ENCODE data around the gene FGF11.

The FGF11 gene

GRCh38 chr17:7432296-7432695 is 7.0 kb upstream of the FGF11 start:
- ChIA-PET CTCF (interaction anchor here (0.8 to 1.9 kb wide), 2 partner anchors 77 to 129 kb away, joined by 3 to 7 read pairs; partner anchors contain the start of genes SENP3 and TMEM95), POLR2A (no interaction called here)
- TF ChIP-seq CTCF (IDR thresholded peaks at IDR 0.05; ENCODE audit: insufficient read depth, low read length, missing control alignments) = no peak
- no peak overlapping the region for H3K4me3 ChIP-seq (ENCODE audit: low read depth, low read length)
- DNase-seq (ENCODE audit: low read depth, low spot score) = no peak

GRCh38 chr17:7435676-7436555 is 3.4 kb upstream of the FGF11 start:
- ChIA-PET POLR2A (interaction anchor here (0.5 to 2.9 kb wide), 7 partner anchors 22 to 49 kb away, joined by 3 to 19 read pairs (median 4); partner anchors contain the start of genes PLSCR3, POLR2A, TMEM256 and ZBTB4), CTCF (interaction anchor here (1.1 to 5.3 kb wide), 24 partner anchors 11 to 158 kb away, joined by 3 to 62 read pairs (median 6); partner anchors contain the start of genes CHRNB1, NLGN2, PLSCR3 and SENP3)
- DNase-seq (ENCODE audit: low read depth, low spot score) = no peak
- H3K4me3 ChIP-seq (ENCODE audit: low read depth, low read length) = peak overlapping the region; percentile 56
- TF ChIP-seq CTCF (IDR thresholded peaks at IDR 0.05; ENCODE audit: insufficient read depth, low read length, missing control alignments) = no peak

GRCh38 chr17:7436556-7437368 is 2.5 kb upstream of the FGF11 start:
- CTCF ChIA-PET = interaction anchor here (0.6 to 5.3 kb wide), 36 partner anchors 11 to 391 kb away, joined by 3 to 62 read pairs (median 5); partner anchors contain the start of genes CHRNB1, NLGN2, PLSCR3 and SENP3
- peak; percentile 76 for TF ChIP-seq CTCF (IDR thresholded peaks at IDR 0.05; ENCODE audit: insufficient read depth, low read length, missing control alignments)
- DNase-seq (ENCODE audit: low read depth, low spot score) = no peak
- H3K4me3 ChIP-seq (ENCODE audit: low read depth, low read length) = peak overlapping the region; percentile 56
- POLR2A ChIA-PET = interaction anchor here (0.5 to 2.9 kb wide), 8 partner anchors 8 to 54 kb away, joined by 3 to 19 read pairs (median 4); partner anchors contain the start of genes PLSCR3, POLR2A, SPEM3 and TMEM256

- POLR2A ChIA-PET = interaction anchor here (0.7 to 2.9 kb wide), 5 partner anchors 9 to 47 kb away, joined by 3 to 19 read pairs (median 5); partner anchors contain the start of genes POLR2A, SPEM3 and ZBTB4
- CTCF ChIA-PET = interaction anchor here (0.6 to 5.3 kb wide), 31 partner anchors 10 to 392 kb away, joined by 3 to 62 read pairs (median 6); partner anchors contain the start of genes CHRNB1, NLGN2, PLSCR3 and SENP3
- peak overlapping the region; percentile 45 for H3K4me3 ChIP-seq (ENCODE audit: low read depth, low read length)
- no peak for TF ChIP-seq CTCF (IDR thresholded peaks at IDR 0.05; ENCODE audit: insufficient read depth, low read length, missing control alignments)
- no peak for DNase-seq (ENCODE audit: low read depth, low spot score)
Observed at GRCh38 chr17:7437369-7437863, 1.9 kb upstream of the FGF11 start.

- CTCF ChIA-PET = interaction anchor here (0.9 to 5.3 kb wide), 8 partner anchors 10 to 123 kb away, joined by 3 to 62 read pairs (median 6); partner anchors contain the start of genes CHRNB1, SLC35G6, SPEM1 and TMEM95
- TF ChIP-seq CTCF (IDR thresholded peaks at IDR 0.05; ENCODE audit: insufficient read depth, low read length, missing control alignments) = no peak
- DNase-seq (ENCODE audit: low read depth, low spot score) = no peak
- POLR2A ChIA-PET = interaction anchor here (1.3 to 1.8 kb wide), 2 partner anchors 42 to 46 kb away, joined by 5 to 6 read pairs; partner anchors contain the start of genes POLR2A and ZBTB4
- H3K4me3 ChIP-seq (ENCODE audit: low read depth, low read length) = peak overlapping the region; percentile 47
Observed at GRCh38 chr17:7437950-7438614, 1.2 kb upstream of the FGF11 start.
